Brain microvascular endothelial cell (primary cell): Measurements from ENCODE around the gene ARHGAP10.
A peak's percentile ranks its signal among the peaks of the same experiment; 100 is the strongest.

ENCODE experiments used
- DNase-seq: peaks from one replicate; pipeline ENCODE4 v3.0.0-alpha.2; 2020
- H3K27ac ChIP-seq: fragments of 250-450 bp; sonication (Bioruptor Pico); 2 replicates; pipeline ENCODE4 v1.5.1; 2020; ENCODE audit warnings: mild to moderate bottlenecking, moderate library complexity
- H3K27me3 ChIP-seq: fragments of 250-450 bp; sonication (Bioruptor Pico); replicated peaks from 2 replicates; pipeline ENCODE4 v1.5.1; 2020; ENCODE audit warnings: mild to moderate bottlenecking
- H3K36me3 ChIP-seq: fragments of 250-450 bp; sonication (Bioruptor Pico); replicated peaks from 2 replicates; pipeline ENCODE4 v1.5.1; 2020; ENCODE audit warnings: mild to moderate bottlenecking
- H3K4me3 ChIP-seq: 2 replicates; pipeline ENCODE4 v1.5.1; 2011; ENCODE audit warnings: low read depth, mild to moderate bottlenecking, control low read depth, low read length, moderate library complexity
- in situ Hi-C: cut with HindIII; loops from 2 replicates; pipeline ENCODE4 v1.10.0; 2017; ENCODE audit warnings: low sequenced_read_pairs, low pct_ligation_motif_present
- TF ChIP-seq, protein P1 (sequence below): IDR thresholded peaks from 2 replicates; pipeline ENCODE4 v1.5.1; 2011; ENCODE audit warnings: low read depth, mild to moderate bottlenecking, moderate library complexity, low read length, control low read depth, inconsistent platforms; ENCODE audit errors: missing control alignments

ARHGAP10 gene

DNA sequence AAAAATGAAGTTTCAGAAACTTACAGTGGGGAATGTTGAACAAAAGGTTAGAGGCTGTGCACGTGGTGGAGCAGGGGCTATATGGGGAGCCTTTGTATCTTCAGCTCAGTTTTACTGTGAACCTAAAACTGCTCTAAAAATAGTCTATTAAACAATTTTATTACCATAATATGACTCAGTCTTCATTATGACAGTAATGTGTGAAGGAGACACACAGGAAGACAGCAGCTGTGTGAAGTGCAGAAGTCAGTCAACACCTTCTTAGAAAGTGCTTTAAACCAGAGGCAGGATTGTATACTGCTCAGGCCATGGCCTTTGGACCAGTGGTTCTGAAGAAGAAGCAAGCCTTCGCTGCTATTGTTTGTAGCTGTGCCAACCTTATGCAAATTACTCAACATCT lies 89.7 kb downstream of the ARHGAP10 start:
- TF ChIP-seq, protein P1, sequence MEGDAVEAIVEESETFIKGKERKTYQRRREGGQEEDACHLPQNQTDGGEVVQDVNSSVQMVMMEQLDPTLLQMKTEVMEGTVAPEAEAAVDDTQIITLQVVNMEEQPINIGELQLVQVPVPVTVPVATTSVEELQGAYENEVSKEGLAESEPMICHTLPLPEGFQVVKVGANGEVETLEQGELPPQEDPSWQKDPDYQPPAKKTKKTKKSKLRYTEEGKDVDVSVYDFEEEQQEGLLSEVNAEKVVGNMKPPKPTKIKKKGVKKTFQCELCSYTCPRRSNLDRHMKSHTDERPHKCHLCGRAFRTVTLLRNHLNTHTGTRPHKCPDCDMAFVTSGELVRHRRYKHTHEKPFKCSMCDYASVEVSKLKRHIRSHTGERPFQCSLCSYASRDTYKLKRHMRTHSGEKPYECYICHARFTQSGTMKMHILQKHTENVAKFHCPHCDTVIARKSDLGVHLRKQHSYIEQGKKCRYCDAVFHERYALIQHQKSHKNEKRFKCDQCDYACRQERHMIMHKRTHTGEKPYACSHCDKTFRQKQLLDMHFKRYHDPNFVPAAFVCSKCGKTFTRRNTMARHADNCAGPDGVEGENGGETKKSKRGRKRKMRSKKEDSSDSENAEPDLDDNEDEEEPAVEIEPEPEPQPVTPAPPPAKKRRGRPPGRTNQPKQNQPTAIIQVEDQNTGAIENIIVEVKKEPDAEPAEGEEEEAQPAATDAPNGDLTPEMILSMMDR, result no peak
- Histone ChIP-seq H3K4me3 (no peak overlapping the region), H3K36me3 (no peaks in the 10 kb centered on the region), H3K27me3 (no peaks in the 10 kb centered on the region), H3K27ac (no peak overlapping the region)
- in situ Hi-C loops, result no loop called here
- DNase-seq, result no peak

DNA sequence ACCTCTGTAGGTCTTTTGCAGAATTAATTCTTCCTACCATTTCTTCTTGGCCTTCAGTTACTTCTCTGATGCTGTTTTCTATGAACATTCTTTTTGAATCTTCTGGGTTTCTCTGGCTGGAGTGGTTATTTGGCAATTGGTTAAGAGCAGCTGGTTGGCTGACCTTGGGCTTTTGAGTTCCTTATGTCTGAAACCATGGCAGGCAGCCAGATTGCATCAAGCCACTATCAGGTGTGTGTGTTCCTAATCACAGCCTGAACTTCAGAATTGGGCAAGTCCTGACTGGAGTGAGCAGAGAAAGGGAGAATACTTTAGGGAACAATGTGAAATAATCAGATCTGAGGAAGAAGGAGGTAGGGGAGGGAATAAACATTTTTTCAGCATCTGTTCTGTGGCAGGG lies 90.2 kb downstream of the ARHGAP10 start:
- in situ Hi-C loops, result no loop called here
- no peak overlapping the region for H3K4me3 ChIP-seq
- H3K27ac ChIP-seq, result no peak overlapping the region
- H3K36me3 ChIP-seq, result no peaks in the 10 kb centered on the region
- TF ChIP-seq, protein P1, result no peak
- no peak for DNase-seq
- H3K27me3 ChIP-seq, result no peaks in the 10 kb centered on the region

DNA sequence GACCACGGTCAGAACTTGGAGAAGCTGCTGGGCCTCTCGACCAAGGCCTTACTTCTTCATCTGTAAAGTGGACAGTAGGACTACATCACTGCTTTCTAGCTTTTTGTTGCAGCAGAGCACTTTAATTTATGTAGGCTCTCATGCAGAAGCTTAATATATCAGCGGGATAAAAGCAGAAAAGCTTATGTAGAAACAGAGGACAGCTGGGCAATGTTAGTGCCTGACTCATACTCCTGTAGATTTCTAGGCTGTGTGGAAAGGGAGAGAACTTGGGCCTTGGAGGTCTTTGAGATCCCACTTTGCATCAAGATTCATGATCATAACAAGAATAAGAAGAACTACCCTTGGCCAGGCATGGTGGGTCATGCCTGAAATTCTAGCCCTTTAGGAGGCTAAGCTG lies 91.2 kb downstream of the ARHGAP10 start:
- H3K27ac ChIP-seq, result no peak overlapping the region
- H3K4me3 ChIP-seq, result no peak overlapping the region
- DNase-seq, result no peak
- TF ChIP-seq, protein P1, result no peak
- H3K27me3 ChIP-seq, result no peaks in the 10 kb centered on the region
- H3K36me3 ChIP-seq, result no peaks in the 10 kb centered on the region
- in situ Hi-C loops, result no loop called here

DNA sequence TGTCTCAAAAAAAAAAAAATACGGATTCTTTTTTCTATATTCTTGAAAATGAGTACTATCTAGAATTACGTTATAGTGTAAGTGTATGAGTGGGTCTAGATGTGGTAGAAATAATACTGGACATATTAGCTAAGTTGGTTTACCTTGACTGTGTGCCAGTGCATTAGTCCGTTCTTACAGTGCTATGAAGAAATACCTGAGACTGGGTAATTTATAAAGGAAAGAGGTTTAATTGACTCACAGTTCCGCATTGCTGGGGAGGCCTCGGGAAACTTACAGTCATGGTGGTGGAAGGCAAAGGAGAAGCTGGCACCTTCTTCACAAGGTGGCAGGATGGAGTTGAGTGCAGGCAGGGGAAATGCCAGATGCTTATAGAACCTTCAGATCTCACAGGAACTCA lies 92.4 kb downstream of the ARHGAP10 start:
- no peak overlapping the region for H3K27ac ChIP-seq
- no peaks in the 10 kb centered on the region for H3K36me3 ChIP-seq
- TF ChIP-seq, protein P1, result no peak
- in situ Hi-C loops, result no loop called here
- no peak for DNase-seq
- H3K27me3 ChIP-seq, result no peaks in the 10 kb centered on the region
- H3K4me3 ChIP-seq, result no peak overlapping the region

DNA sequence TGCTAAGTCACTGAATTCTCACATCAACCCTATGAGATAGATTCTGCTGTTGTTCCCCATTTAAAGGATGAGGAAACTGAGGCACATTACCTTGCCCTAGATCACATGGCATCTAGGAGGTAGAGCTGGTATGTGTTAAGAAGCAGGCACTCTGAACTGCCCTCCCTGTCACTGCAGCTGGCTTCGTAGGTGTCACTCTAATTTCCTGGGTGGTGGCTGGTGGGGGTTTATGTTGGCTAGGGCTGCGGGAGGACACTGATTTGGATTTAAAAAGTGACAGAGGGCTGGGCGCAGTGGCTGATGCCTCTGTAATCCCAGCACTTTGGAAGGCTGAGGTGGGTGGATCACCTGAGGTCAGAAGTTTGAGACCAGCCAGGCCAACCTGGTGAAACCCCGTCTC lies 93.0 kb downstream of the ARHGAP10 start:
- in situ Hi-C loops, result no loop called here
- Histone ChIP-seq H3K4me3 (no peak overlapping the region), H3K27ac (no peak overlapping the region), H3K27me3 (no peaks in the 10 kb centered on the region), H3K36me3 (no peaks in the 10 kb centered on the region)
- TF ChIP-seq, protein P1, result no peak
- no peak for DNase-seq

DNA sequence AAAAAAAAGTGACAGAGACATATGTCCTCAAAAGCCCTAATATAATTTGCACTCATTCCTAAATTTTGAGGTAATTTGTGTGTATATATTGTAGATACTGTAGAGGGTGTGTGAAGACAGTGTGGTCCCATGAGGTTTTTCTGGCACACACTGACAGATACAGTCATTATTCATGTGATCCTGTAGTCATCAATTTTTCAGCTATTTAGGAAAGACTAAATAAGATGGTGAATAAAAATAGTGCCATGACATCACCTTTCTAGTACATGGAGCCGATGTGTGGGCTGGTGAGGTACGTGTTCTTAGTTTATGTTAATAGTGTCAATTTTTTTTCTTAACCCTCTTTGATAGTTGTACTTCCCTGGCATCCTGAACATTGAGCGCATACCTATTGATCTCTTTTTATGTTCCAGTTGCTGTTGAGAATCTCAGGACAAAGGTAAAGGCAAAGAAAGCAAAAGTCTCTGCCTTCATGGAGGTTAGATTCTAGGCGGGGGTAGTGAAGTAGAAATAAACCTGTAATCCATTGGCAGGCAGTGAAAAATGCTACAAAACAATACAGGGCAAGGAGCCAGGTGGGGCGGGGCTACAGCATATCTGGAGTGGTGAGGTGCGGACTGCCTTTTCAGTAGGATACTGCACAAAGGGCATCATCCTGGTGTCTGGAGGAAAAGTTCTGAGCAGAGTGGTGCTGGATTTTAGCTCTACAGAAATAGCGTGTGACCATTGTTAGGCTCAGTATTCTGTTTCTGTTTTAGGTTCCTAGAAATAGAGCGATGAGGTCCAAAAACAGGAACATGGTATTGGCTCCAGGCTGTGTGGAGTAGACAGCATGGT lies 93.8 kb downstream of the ARHGAP10 start:
- DNase-seq, result peak; percentile 29

More for the DNA sequence above, 93.8 kb downstream of the ARHGAP10 start:
- TF ChIP-seq, protein P1, result no peak
- H3K27me3 ChIP-seq, result no peaks in the 10 kb centered on the region
- no peaks in the 10 kb centered on the region for H3K36me3 ChIP-seq
- H3K27ac ChIP-seq, result no peak overlapping the region
- no peak overlapping the region for H3K4me3 ChIP-seq
- in situ Hi-C loops, result no loop called here
